Measurements from ENCODE around the gene PPP1R2C.

The PPP1R2C gene

GRCh38 chrX:42783451-42783850, 5.5 kb upstream of the PPP1R2C start (continued):
- TF ChIP-seq ARNTL (CRISPR knock-in tag; IDR thresholded peaks at IDR 0.05; ENCODE audit: borderline replicate concordance, low read depth): no peak

DNA sequence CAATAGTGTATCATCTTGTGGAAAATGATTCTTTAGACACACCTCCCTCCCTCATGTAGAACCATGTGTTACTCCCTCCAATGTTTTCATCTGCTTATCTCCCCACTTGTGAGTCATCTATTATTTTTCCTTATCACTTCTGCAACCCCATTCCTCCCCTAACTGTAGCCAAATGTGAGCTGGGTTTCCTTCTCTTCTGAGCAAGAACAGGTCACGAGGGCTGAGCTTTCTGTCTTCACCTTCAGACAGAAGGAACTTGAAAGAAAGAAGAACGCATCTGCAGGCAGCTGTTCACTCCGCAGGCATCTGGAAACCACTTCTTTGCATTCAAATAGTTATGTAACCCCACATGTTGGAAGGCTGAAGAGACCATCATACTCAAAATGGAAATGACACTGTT, 1.8 kb downstream of the PPP1R2C start:
- no peak for TF ChIP-seq ESRRG (CRISPR knock-in tag; IDR thresholded peaks at IDR 0.05)
- TF ChIP-seq TCF4 (CRISPR knock-in tag; IDR thresholded peaks at IDR 0.05; ENCODE audit: borderline replicate concordance): no peak
- no peak for TF ChIP-seq ZFP30 (CRISPR knock-in tag; IDR thresholded peaks at IDR 0.05)
- TF ChIP-seq ISL1 (CRISPR knock-in tag; IDR thresholded peaks at IDR 0.05): no peak
- no peak for TF ChIP-seq GLIS3 (CRISPR knock-in tag; IDR thresholded peaks at IDR 0.05)
- no peak for TF ChIP-seq PPARA (CRISPR knock-in tag; IDR thresholded peaks at IDR 0.05; ENCODE audit: borderline replicate concordance)
- TF ChIP-seq, protein P1, sequence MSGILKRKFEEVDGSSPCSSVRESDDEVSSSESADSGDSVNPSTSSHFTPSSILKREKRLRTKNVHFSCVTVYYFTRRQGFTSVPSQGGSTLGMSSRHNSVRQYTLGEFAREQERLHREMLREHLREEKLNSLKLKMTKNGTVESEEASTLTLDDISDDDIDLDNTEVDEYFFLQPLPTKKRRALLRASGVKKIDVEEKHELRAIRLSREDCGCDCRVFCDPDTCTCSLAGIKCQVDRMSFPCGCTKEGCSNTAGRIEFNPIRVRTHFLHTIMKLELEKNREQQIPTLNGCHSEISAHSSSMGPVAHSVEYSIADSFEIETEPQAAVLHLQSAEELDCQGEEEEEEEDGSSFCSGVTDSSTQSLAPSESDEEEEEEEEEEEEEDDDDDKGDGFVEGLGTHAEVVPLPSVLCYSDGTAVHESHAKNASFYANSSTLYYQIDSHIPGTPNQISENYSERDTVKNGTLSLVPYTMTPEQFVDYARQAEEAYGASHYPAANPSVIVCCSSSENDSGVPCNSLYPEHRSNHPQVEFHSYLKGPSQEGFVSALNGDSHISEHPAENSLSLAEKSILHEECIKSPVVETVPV (CRISPR knock-in tag; IDR thresholded peaks at IDR 0.05): no peak
- no peak for TF ChIP-seq BACH2 (CRISPR knock-in tag; IDR thresholded peaks at IDR 0.05; ENCODE audit: borderline replicate concordance)
- no peak for TF ChIP-seq ZC3H10 (CRISPR knock-in tag; IDR thresholded peaks at IDR 0.05)
- no peak for TF ChIP-seq CSDC2 (CRISPR knock-in tag; IDR thresholded peaks at IDR 0.05)
- no peak for TF ChIP-seq ZNF8 (CRISPR knock-in tag; IDR thresholded peaks at IDR 0.05)
- no peak for TF ChIP-seq ZFP3 (CRISPR knock-in tag; IDR thresholded peaks at IDR 0.05)
- TF ChIP-seq, protein P2, sequence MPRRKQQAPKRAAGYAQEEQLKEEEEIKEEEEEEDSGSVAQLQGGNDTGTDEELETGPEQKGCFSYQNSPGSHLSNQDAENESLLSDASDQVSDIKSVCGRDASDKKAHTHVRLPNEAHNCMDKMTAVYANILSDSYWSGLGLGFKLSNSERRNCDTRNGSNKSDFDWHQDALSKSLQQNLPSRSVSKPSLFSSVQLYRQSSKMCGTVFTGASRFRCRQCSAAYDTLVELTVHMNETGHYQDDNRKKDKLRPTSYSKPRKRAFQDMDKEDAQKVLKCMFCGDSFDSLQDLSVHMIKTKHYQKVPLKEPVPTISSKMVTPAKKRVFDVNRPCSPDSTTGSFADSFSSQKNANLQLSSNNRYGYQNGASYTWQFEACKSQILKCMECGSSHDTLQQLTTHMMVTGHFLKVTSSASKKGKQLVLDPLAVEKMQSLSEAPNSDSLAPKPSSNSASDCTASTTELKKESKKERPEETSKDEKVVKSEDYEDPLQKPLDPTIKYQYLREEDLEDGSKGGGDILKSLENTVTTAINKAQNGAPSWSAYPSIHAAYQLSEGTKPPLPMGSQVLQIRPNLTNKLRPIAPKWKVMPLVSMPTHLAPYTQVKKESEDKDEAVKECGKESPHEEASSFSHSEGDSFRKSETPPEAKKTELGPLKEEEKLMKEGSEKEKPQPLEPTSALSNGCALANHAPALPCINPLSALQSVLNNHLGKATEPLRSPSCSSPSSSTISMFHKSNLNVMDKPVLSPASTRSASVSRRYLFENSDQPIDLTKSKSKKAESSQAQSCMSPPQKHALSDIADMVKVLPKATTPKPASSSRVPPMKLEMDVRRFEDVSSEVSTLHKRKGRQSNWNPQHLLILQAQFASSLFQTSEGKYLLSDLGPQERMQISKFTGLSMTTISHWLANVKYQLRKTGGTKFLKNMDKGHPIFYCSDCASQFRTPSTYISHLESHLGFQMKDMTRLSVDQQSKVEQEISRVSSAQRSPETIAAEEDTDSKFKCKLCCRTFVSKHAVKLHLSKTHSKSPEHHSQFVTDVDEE (CRISPR knock-in tag; IDR thresholded peaks at IDR 0.05): no peak
- TF ChIP-seq OSR1 (CRISPR knock-in tag; IDR thresholded peaks at IDR 0.05): no peak
- no peak for TF ChIP-seq TOX (CRISPR knock-in tag; IDR thresholded peaks at IDR 0.05; ENCODE audit: borderline replicate concordance)
- TF ChIP-seq, protein P3, sequence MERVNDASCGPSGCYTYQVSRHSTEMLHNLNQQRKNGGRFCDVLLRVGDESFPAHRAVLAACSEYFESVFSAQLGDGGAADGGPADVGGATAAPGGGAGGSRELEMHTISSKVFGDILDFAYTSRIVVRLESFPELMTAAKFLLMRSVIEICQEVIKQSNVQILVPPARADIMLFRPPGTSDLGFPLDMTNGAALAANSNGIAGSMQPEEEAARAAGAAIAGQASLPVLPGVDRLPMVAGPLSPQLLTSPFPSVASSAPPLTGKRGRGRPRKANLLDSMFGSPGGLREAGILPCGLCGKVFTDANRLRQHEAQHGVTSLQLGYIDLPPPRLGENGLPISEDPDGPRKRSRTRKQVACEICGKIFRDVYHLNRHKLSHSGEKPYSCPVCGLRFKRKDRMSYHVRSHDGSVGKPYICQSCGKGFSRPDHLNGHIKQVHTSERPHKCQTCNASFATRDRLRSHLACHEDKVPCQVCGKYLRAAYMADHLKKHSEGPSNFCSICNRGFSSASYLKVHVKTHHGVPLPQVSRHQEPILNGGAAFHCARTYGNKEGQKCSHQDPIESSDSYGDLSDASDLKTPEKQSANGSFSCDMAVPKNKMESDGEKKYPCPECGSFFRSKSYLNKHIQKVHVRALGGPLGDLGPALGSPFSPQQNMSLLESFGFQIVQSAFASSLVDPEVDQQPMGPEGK (CRISPR knock-in tag; IDR thresholded peaks at IDR 0.05; ENCODE audit: borderline replicate concordance): no peak
- TF ChIP-seq ZNF565 (CRISPR knock-in tag; conservative IDR thresholded peaks at IDR 0.05; ENCODE audit: low read depth): no peak
- ATAC-seq: no peak

DNA sequence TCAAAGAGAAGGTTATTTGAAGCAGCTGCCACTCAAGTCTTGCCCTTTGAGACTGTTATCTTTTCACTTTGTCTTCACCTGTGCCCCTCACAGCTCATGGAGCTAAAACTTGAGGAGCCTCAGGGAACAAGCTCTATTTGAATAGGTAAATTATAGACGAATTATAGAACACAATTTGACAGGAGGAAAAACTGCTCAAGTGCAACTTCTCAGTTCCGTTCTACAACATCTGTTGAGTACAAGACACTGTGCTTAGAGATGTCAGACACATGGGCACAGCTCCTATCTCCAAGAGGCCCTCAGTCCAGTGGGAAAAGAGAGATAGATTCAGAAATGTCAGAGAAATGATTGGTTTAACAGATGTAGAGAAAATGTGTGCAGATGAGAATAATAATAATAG, 5.1 kb downstream of the PPP1R2C start:
- ATAC-seq: no peak
- no peak for TF ChIP-seq ZFP3 (CRISPR knock-in tag; IDR thresholded peaks at IDR 0.05)
- no peak for TF ChIP-seq ZFP30 (CRISPR knock-in tag; IDR thresholded peaks at IDR 0.05)
- TF ChIP-seq, protein P3 (CRISPR knock-in tag; IDR thresholded peaks at IDR 0.05; ENCODE audit: borderline replicate concordance): no peak
- TF ChIP-seq ARNTL (CRISPR knock-in tag; IDR thresholded peaks at IDR 0.05; ENCODE audit: borderline replicate concordance, low read depth): no peak
- no peak for TF ChIP-seq SNAI2 (CRISPR knock-in tag; IDR thresholded peaks at IDR 0.05)
- TF ChIP-seq ZNF70 (CRISPR knock-in tag; IDR thresholded peaks at IDR 0.05): no peak
- TF ChIP-seq TOX (CRISPR knock-in tag; IDR thresholded peaks at IDR 0.05; ENCODE audit: borderline replicate concordance): no peak
- no peak for TF ChIP-seq TCF4 (CRISPR knock-in tag; IDR thresholded peaks at IDR 0.05; ENCODE audit: borderline replicate concordance)
- TF ChIP-seq ZNF8 (CRISPR knock-in tag; IDR thresholded peaks at IDR 0.05): no peak
- TF ChIP-seq ZC3H10 (CRISPR knock-in tag; IDR thresholded peaks at IDR 0.05): no peak
- TF ChIP-seq RARB (CRISPR knock-in tag; IDR thresholded peaks at IDR 0.05): no peak
- TF ChIP-seq, protein P2 (CRISPR knock-in tag; IDR thresholded peaks at IDR 0.05): no peak
- TF ChIP-seq GLIS3 (CRISPR knock-in tag; IDR thresholded peaks at IDR 0.05): no peak
